GM19099 (cell line): ENCODE measurements around the gene TNRC6B.

Experiments
- POLR2A ChIP-seq: IDR thresholded peaks from 3 replicates; pipeline ENCODE4 v1.6.1; 2011; ENCODE audit warnings: low read depth; ENCODE audit not compliant: insufficient read length; ENCODE audit errors: extremely low read depth

The TNRC6B gene

GRCh38 chr22:40241200-40241763 lies 63.6 kb downstream of the TNRC6B start:
- no peak for TF ChIP-seq POLR2A

- no peak for TF ChIP-seq POLR2A
These were observed 66.2 kb downstream of the TNRC6B start for GRCh38 chr22:40243891-40244290.

- TF ChIP-seq POLR2A: no peak
These were observed 66.9 kb downstream of the TNRC6B start for GRCh38 chr22:40244586-40244985.

GRCh38 chr22:40247976-40248375 lies 70.3 kb downstream of the TNRC6B start:
- TF ChIP-seq POLR2A: no peak

- TF ChIP-seq POLR2A: no peak
These were observed 71.6 kb downstream of the TNRC6B start for GRCh38 chr22:40249286-40249685.

GRCh38 chr22:40250608-40251007 lies 72.9 kb downstream of the TNRC6B start:
- TF ChIP-seq POLR2A: no peak

- TF ChIP-seq POLR2A: no peak
These were observed 73.4 kb downstream of the TNRC6B start for GRCh38 chr22:40251106-40251505.

GRCh38 chr22:40252146-40252545 lies 74.4 kb downstream of the TNRC6B start:
- no peak for TF ChIP-seq POLR2A

- TF ChIP-seq POLR2A: no peak
These were observed 78.8 kb downstream of the TNRC6B start for GRCh38 chr22:40256516-40256915.

GRCh38 chr22:40258017-40258416 lies 80.3 kb downstream of the TNRC6B start:
- no peak for TF ChIP-seq POLR2A

- TF ChIP-seq POLR2A: no peak
These were observed 80.8 kb downstream of the TNRC6B start for GRCh38 chr22:40258501-40258915.

- no peak for TF ChIP-seq POLR2A
These were observed 84.1 kb downstream of the TNRC6B start for GRCh38 chr22:40261783-40262182.

- TF ChIP-seq POLR2A: no peak
These were observed 85.5 kb downstream of the TNRC6B start for GRCh38 chr22:40263191-40263590.

GRCh38 chr22:40265783-40266182 lies 88.1 kb downstream of the TNRC6B start:
- no peak for TF ChIP-seq POLR2A

- TF ChIP-seq POLR2A: no peak
These were observed 92.3 kb downstream of the TNRC6B start for GRCh38 chr22:40270031-40270430.

GRCh38 chr22:40270748-40271373 lies 93.1 kb downstream of the TNRC6B start:
- no peak for TF ChIP-seq POLR2A

- no peak for TF ChIP-seq POLR2A
These were observed 93.7 kb downstream of the TNRC6B start for GRCh38 chr22:40271440-40271839.

GRCh38 chr22:40273319-40273718 lies 95.6 kb downstream of the TNRC6B start:
- no peak for TF ChIP-seq POLR2A
